Uterus (tissue), 4 donors: ENCODE data around the gene PDE10A. TPM values are rescaled to one million over a fixed set of nuclear protein-coding genes. Genes with fewer than 3 reads are reported as not detected.

Source experiments
- DNase-seq, 2 donors: peaks; one replicate each; pipeline ENCODE4 v3.0.0-alpha.2; 2019 to 2020
- H3K27ac ChIP-seq, 2 donors: fragments of 200-600 bp; sonication (generic); 1 replicate in 1 of 2; 2 replicates in 1 of 2; pipeline ENCODE4 v1.5.1; 2016 to 2018
- H3K27me3 ChIP-seq, 2 donors: fragments of 200-600 bp; sonication (generic); one replicate each; pipeline ENCODE4 v1.5.1; 2018 to 2019; ENCODE audit warnings: control low read depth in 1 of 2
- H3K36me3 ChIP-seq, 2 donors: fragments of 200-600 bp; sonication (generic); one replicate each; pipeline ENCODE4 v1.5.1; 2019; ENCODE audit warnings: control low read depth in 1 of 2
- H3K4me1 ChIP-seq, 2 donors: fragments of 200-600 bp; sonication (generic); one replicate each; pipeline ENCODE4 v1.5.1; 2018 to 2019; ENCODE audit warnings: control low read depth in 1 of 2
- H3K4me3 ChIP-seq, 2 donors: fragments of 200-600 bp; sonication (generic); 1 replicate in 1 of 2; 2 replicates in 1 of 2; pipeline ENCODE4 v1.5.1; 2018 to 2019; ENCODE audit warnings: mild to moderate bottlenecking in 1 of 2
- H3K9me3 ChIP-seq, 2 donors: fragments of 200-600 bp; sonication (generic); one replicate each; pipeline ENCODE4 v1.5.1; 2019; ENCODE audit warnings: control low read depth in 1 of 2
- POLR2A ChIP-seq, 2 donors: fragments of 450-650 bp; IDR thresholded peaks; one replicate each; pipeline ENCODE4 v1.6.1; 2016; ENCODE audit warnings: antibody characterized with exemption in 2 of 2, mild to moderate bottlenecking in 1 of 2, moderate library complexity in 1 of 2
- intact Hi-C: fragments of 100-400 bp; cut with DNase I; formaldehyde crosslinking; loops from one replicate; pipeline ENCODE4 v1.15.1; 2023; ENCODE audit warnings: low total_unique reads
- total RNA-seq, 4 donors: library from RNA; depleted of rRNA in 3 of 4; stranded (reverse); fragments of >200 nt in 3 of 4; gene quantifications; one replicate each; pipeline versions ENCODE4 v1.1.0 to v1.2.4, GENCODE V29; 2014 to 2023
- TF ChIP-seq, protein P1 (sequence below), 4 experiments: fragments of 200-600 bp in 2 of 4; fragments of 450-650 bp in 2 of 4; sonication (generic) in 2 of 4; IDR thresholded peaks; one replicate each; pipeline ENCODE4 v1.5.1; 2016 to 2019; ENCODE audit warnings: antibody characterized with exemption in 4 of 4, mild to moderate bottlenecking in 2 of 4, moderate library complexity in 1 of 4
- donor health status: DM: yes; HTN: yes; CAD: no.

Gene PDE10A
- total RNA-seq, 4 donors from 2014 or later = 13.0 to 73.5 (median 36.4) TPM

DNA sequence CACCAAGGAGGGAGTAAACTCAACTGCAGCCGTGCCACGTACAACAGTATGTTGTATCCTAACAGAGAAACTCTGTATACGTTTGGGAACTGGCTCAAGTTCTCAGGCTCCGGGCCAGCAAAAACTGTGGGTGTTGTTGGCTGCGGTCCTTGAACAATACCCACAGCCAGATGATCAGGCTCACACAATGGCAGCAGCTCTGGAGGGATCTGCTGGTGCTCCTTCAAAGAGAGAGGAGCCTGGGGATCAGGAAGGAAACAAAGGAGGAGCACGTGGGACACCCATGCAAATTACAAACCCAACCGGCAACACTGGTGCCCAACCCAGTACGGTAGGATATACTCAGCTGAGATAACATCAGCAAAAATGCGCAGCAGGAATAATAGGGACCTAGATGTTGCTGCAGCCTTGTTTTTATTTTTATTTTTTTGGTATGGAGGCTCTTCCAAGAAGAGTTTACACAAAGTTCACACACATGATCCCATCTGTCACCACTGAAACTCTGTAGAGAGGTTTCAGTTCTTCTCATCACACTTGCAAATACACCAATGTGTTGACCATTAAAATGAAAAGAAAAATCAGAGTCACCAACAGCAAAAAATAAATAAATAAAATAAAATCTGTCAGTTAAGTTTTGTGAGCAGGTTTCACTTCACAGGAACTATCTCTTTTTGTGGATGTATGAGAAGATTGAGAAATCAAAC is 41.2 kb upstream of the PDE10A start:
- Histone ChIP-seq H3K9me3 (no peaks in the 10 kb centered on the region), H3K27ac (no peak overlapping the region), H3K36me3 (no peaks in the 10 kb centered on the region), H3K27me3 (no peaks in the 10 kb centered on the region), H3K4me1 (no peaks in the 10 kb centered on the region), H3K4me3 (no peak overlapping the region)
- intact Hi-C loops = no loop called here
- no peak for TF ChIP-seq POLR2A (IDR thresholded peaks at IDR 0.05)
- TF ChIP-seq, protein P1, sequence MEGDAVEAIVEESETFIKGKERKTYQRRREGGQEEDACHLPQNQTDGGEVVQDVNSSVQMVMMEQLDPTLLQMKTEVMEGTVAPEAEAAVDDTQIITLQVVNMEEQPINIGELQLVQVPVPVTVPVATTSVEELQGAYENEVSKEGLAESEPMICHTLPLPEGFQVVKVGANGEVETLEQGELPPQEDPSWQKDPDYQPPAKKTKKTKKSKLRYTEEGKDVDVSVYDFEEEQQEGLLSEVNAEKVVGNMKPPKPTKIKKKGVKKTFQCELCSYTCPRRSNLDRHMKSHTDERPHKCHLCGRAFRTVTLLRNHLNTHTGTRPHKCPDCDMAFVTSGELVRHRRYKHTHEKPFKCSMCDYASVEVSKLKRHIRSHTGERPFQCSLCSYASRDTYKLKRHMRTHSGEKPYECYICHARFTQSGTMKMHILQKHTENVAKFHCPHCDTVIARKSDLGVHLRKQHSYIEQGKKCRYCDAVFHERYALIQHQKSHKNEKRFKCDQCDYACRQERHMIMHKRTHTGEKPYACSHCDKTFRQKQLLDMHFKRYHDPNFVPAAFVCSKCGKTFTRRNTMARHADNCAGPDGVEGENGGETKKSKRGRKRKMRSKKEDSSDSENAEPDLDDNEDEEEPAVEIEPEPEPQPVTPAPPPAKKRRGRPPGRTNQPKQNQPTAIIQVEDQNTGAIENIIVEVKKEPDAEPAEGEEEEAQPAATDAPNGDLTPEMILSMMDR (IDR thresholded peaks at IDR 0.05) = no peak
- no peak for DNase-seq

DNA sequence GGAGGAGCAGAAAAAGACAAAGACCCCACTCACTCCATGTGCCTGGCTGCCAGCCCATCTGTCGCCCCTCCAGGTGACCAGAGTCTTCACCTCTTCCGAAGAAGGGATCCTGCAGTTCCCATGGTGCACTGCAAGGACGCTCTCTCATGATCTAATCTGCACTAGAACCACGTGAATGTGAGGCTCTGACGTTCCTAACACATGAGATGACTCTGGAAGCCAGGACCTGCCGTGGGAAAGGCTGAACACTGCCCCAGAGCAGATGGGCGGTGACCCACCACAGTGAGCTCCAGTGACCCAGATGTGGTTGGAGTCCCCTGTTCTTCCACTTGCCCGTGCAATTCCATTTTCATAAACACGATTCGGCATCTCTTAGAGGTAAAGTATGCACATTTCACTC is 39.6 kb upstream of the PDE10A start:
- Histone ChIP-seq H3K27me3 (no peaks in the 10 kb centered on the region), H3K4me3 (no peak overlapping the region), H3K9me3 (no peaks in the 10 kb centered on the region), H3K27ac (no peak overlapping the region), H3K36me3 (no peaks in the 10 kb centered on the region), H3K4me1 (no peaks in the 10 kb centered on the region)
- no peak for DNase-seq
- TF ChIP-seq POLR2A (IDR thresholded peaks at IDR 0.05) = no peak
- TF ChIP-seq, protein P1 (IDR thresholded peaks at IDR 0.05) = no peak
- intact Hi-C loops = no loop called here

DNA sequence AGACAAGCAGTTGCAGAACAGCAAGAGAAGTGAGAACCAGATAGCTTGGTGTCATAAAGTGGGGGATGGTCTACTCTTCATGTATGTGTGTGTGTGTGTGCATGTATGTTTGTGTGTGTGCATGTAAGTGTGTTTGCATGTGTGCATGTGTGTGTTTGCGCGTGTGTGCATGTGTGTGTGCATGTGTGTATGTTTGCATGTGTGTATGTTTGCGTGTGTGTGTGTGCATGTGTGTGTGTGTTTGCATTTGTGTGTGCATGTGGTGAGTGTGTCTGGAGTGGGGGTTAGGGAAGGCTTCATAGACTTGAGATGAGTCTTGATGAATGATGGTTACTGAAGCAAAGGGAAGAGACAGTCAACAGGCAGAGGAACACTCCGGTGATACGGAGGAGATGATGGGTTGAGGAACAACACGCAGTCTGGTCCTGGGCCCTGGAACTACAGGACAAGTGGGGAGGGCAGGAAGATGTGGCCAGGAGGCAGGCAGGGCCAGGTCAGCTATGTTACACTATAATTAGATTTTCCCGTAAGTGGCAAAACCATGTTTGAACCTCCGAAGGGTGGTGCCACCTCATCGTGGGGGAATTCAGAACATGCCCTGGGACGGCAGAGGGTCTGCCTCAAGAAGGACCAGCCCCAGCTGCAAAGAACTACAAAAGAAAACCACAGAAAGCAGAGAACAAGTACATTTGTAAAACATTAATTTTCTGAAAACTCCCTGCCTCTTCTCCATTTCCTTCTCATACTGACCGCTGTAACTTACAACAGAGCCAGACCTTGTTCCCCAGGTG is 38.7 kb upstream of the PDE10A start:
- Histone ChIP-seq H3K27ac (no peak overlapping the region), H3K4me3 (no peak overlapping the region), H3K9me3 (no peaks in the 10 kb centered on the region), H3K4me1 (no peaks in the 10 kb centered on the region), H3K36me3 (no peaks in the 10 kb centered on the region), H3K27me3 (no peaks in the 10 kb centered on the region)
- TF ChIP-seq, protein P1 (IDR thresholded peaks at IDR 0.05) = no peak
- no peak for TF ChIP-seq POLR2A (IDR thresholded peaks at IDR 0.05)
- no peak for DNase-seq
- intact Hi-C loops = no loop called here

DNA sequence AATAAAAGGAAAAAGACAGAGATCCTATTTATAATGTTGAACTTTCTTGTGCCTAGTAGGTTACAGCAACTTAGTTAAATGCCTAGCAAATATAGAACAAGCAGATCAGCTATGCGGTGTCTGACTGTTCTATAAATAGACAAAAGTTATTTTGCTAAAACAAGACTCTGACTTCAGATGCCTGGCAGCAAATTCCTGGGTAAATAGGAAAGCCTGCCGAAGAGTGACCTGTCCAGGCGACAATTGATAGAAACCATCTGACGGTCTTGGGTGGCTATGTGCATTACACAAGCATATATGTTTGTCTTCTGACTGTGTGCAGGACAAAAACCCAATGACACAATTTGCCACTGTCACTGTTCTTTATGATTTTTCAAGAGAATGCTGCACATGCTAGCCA is 38.0 kb upstream of the PDE10A start:
- H3K27me3 ChIP-seq = no peaks in the 10 kb centered on the region
- no peak for DNase-seq
- H3K4me1 ChIP-seq = no peaks in the 10 kb centered on the region
- no peak overlapping the region for H3K4me3 ChIP-seq
- H3K36me3 ChIP-seq = no peaks in the 10 kb centered on the region
- no peaks in the 10 kb centered on the region for H3K9me3 ChIP-seq
- H3K27ac ChIP-seq = no peak overlapping the region
- TF ChIP-seq POLR2A (IDR thresholded peaks at IDR 0.05) = no peak
- TF ChIP-seq, protein P1 (IDR thresholded peaks at IDR 0.05) = no peak
- intact Hi-C loops = no loop called here

DNA sequence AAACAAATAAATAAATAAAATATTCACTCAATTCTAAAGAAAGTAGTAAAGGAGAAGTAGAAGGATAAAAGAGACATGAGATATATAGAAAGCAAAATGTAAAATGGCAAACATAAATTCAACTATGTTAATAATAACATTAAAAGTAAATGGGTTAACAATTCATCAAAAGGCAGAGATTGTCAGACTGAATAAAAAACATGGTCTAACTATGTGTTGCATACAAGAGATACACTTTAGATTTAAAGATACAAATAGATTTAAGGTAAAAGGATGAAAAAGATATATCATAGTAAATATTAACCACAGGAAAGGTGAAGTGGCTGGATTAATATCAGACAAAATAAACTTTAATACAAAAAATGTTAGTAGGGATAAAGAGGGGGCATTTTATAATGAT is 35.8 kb upstream of the PDE10A start:
- Histone ChIP-seq H3K4me3 (no peak overlapping the region), H3K27me3 (no peaks in the 10 kb centered on the region), H3K27ac (no peak overlapping the region), H3K4me1 (no peaks in the 10 kb centered on the region), H3K9me3 (no peaks in the 10 kb centered on the region), H3K36me3 (no peaks in the 10 kb centered on the region)
- intact Hi-C loops = no loop called here
- no peak for DNase-seq
- no peak for TF ChIP-seq POLR2A (IDR thresholded peaks at IDR 0.05)
- TF ChIP-seq, protein P1 (IDR thresholded peaks at IDR 0.05) = no peak
